Thyroid gland (tissue), 4 donors: ENCODE results near the gene TCF7L2. TPM values are rescaled to one million over a fixed set of nuclear protein-coding genes. Genes with fewer than 3 reads are reported as not detected.

Experiments used
- DNase-seq, 2 donors: peaks; one replicate each; pipeline ENCODE4 v3.0.0-alpha.2; 2019
- H3K27ac ChIP-seq, 3 donors: fragments of 200-600 bp; sonication (generic); 1 replicate in 2 of 3; 2 replicates in 1 of 3; pipeline ENCODE4 v1.5.1; 2016 to 2019; ENCODE audit warnings: mild to moderate bottlenecking in 1 of 3, moderate library complexity in 1 of 3
- H3K27me3 ChIP-seq: fragments of 200-600 bp; sonication (generic); one replicate; pipeline ENCODE4 v1.5.1; 2019
- H3K36me3 ChIP-seq, 2 donors: fragments of 200-600 bp; sonication (generic); one replicate each; pipeline ENCODE4 v1.5.1; 2016 to 2019
- H3K4me1 ChIP-seq, 2 donors: fragments of 200-600 bp; sonication (generic); one replicate each; pipeline ENCODE4 v1.5.1; 2017 to 2019
- H3K4me3 ChIP-seq, 3 donors: fragments of 200-600 bp; sonication (generic); replicated peaks in 1 of 3; 1 replicate in 2 of 3; 2 replicates in 1 of 3; pipeline ENCODE4 v1.5.1; 2016; ENCODE audit warnings: mild to moderate bottlenecking in 1 of 3
- H3K9me3 ChIP-seq: fragments of 200-600 bp; sonication (generic); one replicate; pipeline ENCODE4 v1.5.1; 2017
- POLR2A ChIP-seq, 2 donors: fragments of 450-650 bp; IDR thresholded peaks; one replicate each; pipeline ENCODE4 v1.6.1; 2017; ENCODE audit warnings: antibody characterized with exemption in 2 of 2, mild to moderate bottlenecking in 2 of 2, moderate library complexity in 1 of 2
- WGBS, 2 donors: methylation state at CpG; one replicate each; pipeline ENCODE4 v1.1.5; 2017; 5-methylcytosine and 5-hydroxymethylcytosine counted together
- intact Hi-C: fragments of 100-400 bp; cut with DNase I; formaldehyde crosslinking; loops from one replicate; pipeline ENCODE4 v1.15.1; 2023
- total RNA-seq, 4 donors: library from RNA; depleted of rRNA; stranded (reverse); fragments of >200 nt; gene quantifications; one replicate each; pipeline ENCODE4 v1.2.3, GENCODE V29; 2016
- TF ChIP-seq, protein P1 (sequence below), 6 experiments: fragments of 200-600 bp in 3 of 6; fragments of 450-650 bp in 3 of 6; sonication (generic) in 3 of 6; IDR thresholded peaks; one replicate each; pipeline ENCODE4 v1.5.1; 2016 to 2019; ENCODE audit warnings: antibody characterized with exemption in 6 of 6, mild to moderate bottlenecking in 2 of 6, inconsistent platforms in 1 of 6, moderate library complexity in 1 of 6

The TCF7L2 gene
- total RNA-seq, 4 donors from 2014 or later = 16.2 to 67.1 (median 25.3) TPM

DNA sequence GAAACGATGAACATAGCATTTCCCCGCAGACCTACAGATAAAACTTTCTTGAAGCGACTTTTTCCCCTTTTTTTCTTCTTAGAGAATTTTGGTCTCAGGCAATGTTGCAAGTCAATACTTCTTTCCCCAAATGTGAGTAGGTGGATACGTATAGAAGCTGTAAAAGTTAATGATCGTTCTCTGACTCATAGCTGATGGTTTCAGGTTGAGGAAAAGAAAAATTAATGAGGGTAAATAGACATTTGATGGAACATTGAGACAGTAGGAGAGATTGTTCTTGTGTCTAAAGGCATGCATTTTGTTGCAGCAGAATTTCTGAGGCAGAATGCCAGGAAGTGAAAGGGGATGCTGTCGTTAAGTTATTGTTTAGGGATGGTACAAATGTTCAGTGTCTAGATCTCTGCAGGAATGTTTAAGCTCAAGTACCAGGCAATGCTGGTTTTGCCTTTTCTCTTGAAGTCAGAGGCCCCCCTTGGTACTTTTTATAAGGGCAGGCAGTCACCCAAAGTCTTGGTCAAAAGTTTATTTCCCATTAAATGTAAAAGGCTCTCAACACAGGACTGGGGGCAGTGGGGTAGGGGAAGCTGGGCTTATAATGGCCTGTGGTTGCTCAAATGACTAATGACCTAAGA is 9.3 kb downstream of the TCF7L2 start:
- peaks cover 45 to 48% of the 10 kb centered on the region in 2 donors for H3K4me1 ChIP-seq
- no peak overlapping the region for H3K4me3 ChIP-seq
- no peak for DNase-seq
- H3K36me3 ChIP-seq = no peaks in the 10 kb centered on the region
- intact Hi-C loops = loop anchor here (10.0 kb wide), 1 partner anchor 105 kb away; no protein-coding TSS in a partner anchor
- 77 to 79% methylated on average over 6 of the region's 6 CpGs for WGBS, 2 donors
- H3K9me3 ChIP-seq = no peaks in the 10 kb centered on the region
- H3K27me3 ChIP-seq = no peaks in the 10 kb centered on the region
- H3K27ac ChIP-seq = no peak overlapping the region
- no peak for TF ChIP-seq POLR2A (IDR thresholded peaks at IDR 0.05)
- TF ChIP-seq, protein P1, sequence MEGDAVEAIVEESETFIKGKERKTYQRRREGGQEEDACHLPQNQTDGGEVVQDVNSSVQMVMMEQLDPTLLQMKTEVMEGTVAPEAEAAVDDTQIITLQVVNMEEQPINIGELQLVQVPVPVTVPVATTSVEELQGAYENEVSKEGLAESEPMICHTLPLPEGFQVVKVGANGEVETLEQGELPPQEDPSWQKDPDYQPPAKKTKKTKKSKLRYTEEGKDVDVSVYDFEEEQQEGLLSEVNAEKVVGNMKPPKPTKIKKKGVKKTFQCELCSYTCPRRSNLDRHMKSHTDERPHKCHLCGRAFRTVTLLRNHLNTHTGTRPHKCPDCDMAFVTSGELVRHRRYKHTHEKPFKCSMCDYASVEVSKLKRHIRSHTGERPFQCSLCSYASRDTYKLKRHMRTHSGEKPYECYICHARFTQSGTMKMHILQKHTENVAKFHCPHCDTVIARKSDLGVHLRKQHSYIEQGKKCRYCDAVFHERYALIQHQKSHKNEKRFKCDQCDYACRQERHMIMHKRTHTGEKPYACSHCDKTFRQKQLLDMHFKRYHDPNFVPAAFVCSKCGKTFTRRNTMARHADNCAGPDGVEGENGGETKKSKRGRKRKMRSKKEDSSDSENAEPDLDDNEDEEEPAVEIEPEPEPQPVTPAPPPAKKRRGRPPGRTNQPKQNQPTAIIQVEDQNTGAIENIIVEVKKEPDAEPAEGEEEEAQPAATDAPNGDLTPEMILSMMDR (IDR thresholded peaks at IDR 0.05) = no peak

DNA sequence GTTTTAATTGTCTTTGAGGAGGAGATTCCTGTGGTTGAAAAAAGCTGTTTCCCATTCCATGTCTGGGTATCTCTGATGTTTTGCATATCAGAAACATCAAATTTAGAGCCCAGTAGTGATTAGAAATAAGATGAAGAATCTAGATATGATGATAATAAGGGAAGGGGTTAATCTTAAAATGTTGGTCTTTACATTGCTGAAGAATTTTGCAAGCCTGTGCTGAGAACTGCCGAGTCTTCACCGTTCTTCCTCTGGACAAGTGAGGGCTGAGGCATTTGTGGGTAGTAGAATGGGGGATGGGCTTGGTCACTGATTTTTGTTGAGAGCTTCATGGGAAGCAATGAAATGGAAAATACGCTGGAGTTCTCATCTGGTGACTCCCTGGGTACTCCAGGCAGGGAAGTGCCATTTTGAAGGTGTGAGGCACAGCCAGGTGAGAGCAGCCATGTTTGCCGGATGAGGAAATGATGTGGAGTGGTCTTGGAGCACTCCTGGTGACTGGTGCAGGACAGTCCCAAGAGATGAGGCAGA is 10.2 kb downstream of the TCF7L2 start:
- Histone ChIP-seq H3K27ac (no peak overlapping the region), H3K36me3 (no peaks in the 10 kb centered on the region), H3K4me1 (peaks cover 36 to 43% of the 10 kb centered on the region in 2 donors), H3K27me3 (no peaks in the 10 kb centered on the region), H3K4me3 (no peak overlapping the region), H3K9me3 (no peaks in the 10 kb centered on the region)
- intact Hi-C loops = no loop called here
- WGBS, 2 donors = 67 to 74% methylated on average over 4 of the region's 4 CpGs
- no peak for DNase-seq
- TF ChIP-seq, protein P1 (IDR thresholded peaks at IDR 0.05) = no peak
- no peak for TF ChIP-seq POLR2A (IDR thresholded peaks at IDR 0.05)

GRCh38 chr10:112961609-112962008 is 11.6 kb downstream of the TCF7L2 start:
- intact Hi-C loops = no loop called here
- 62 to 79% methylated on average over 8 of the region's 8 CpGs for WGBS, 2 donors
- peaks cover 24 to 33% of the 10 kb centered on the region in 2 donors for H3K4me1 ChIP-seq

GRCh38 chr10:112962343-112962742 is 12.3 kb downstream of the TCF7L2 start:
- DNase-seq = peak; percentile 37 to 48
- Histone ChIP-seq H3K4me3 (no peak overlapping the region), H3K27ac (peak overlapping the region in 1 of 3 donors; percentile 53), H3K4me1 (peaks cover 20 to 32% of the 10 kb centered on the region in 2 donors), H3K27me3 (no peaks in the 10 kb centered on the region), H3K36me3 (no peaks in the 10 kb centered on the region), H3K9me3 (no peaks in the 10 kb centered on the region)
- no peak for TF ChIP-seq POLR2A (IDR thresholded peaks at IDR 0.05)
- TF ChIP-seq, protein P1 (IDR thresholded peaks at IDR 0.05) = no peak
- 48 to 59% methylated on average over 4 of the region's 4 CpGs for WGBS, 2 donors
- intact Hi-C loops = no loop called here

More at GRCh38 chr10:112961609-112962008, 11.6 kb downstream of the TCF7L2 start:
- no peaks in the 10 kb centered on the region for H3K9me3 ChIP-seq
- no peak for DNase-seq
- no peak overlapping the region for H3K4me3 ChIP-seq
- H3K36me3 ChIP-seq = no peaks in the 10 kb centered on the region
- no peaks in the 10 kb centered on the region for H3K27me3 ChIP-seq
- TF ChIP-seq POLR2A (IDR thresholded peaks at IDR 0.05) = no peak
- TF ChIP-seq, protein P1 (IDR thresholded peaks at IDR 0.05) = no peak
- peak overlapping the region in 1 of 3 donors; percentile 12 for H3K27ac ChIP-seq

- Histone ChIP-seq H3K27me3 (no peaks in the 10 kb centered on the region), H3K36me3 (no peaks in the 10 kb centered on the region), H3K9me3 (no peaks in the 10 kb centered on the region), H3K4me1 (peaks cover 20 to 32% of the 10 kb centered on the region in 2 donors), H3K27ac (no peak overlapping the region), H3K4me3 (no peak overlapping the region)
- intact Hi-C loops = no loop called here
- TF ChIP-seq, protein P1 (IDR thresholded peaks at IDR 0.05) = no peak
- no peak for TF ChIP-seq POLR2A (IDR thresholded peaks at IDR 0.05)
- no peak for DNase-seq
- WGBS, 2 donors = 90 to 93% methylated on average over 5 of the region's 5 CpGs
Observed at GRCh38 chr10:112963835-112964234, 13.8 kb downstream of the TCF7L2 start.
